Measurements from ENCODE around the gene BID.

The BID gene

GRCh38 chr22:17802822-17803221 lies 28.6 kb upstream of the BID start:
- DNase-seq = no peak

GRCh38 chr22:17802411-17802810 lies 28.1 kb upstream of the BID start:
- no peak for DNase-seq

DNA sequence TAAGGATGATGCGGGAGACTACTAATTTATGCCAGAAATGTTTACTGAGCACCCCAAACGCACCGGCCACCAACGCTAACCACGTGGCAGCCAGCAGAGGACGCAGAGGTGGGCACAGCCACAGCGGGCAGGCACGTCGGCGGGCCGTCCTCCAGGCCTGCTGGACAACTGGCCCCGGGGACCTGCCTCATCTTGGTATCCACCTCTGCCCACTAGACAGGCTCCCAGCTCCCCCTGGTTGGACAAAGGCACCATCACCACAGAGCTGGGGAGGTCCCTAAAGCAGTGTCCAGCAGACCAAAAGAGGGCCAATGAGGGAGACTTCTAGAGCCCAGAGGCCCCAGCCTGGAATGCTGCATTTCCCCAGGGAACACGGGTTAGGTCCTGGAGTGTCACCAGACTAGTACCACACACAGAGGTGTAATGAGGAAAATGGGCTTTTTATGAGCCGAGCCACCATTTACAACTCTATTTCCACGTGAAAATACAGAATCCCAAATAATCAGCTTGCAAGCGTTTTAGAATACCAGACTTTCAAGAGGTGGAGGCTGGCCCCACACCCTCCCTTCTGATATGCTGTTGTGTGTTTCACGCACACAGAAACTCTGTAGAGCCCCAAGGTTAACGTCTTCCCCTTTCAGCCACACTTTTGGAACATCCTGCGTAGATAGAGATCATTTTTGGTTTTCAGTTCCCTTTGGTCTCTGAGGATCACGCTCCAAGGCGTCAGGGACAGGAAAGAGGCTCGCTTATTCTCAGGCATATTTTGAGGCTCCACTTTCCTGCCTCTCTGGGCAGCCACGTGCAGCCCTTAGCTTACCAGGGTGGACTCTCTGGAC lies 23.7 kb upstream of the BID start:
- DNase-seq = no peak

DNA sequence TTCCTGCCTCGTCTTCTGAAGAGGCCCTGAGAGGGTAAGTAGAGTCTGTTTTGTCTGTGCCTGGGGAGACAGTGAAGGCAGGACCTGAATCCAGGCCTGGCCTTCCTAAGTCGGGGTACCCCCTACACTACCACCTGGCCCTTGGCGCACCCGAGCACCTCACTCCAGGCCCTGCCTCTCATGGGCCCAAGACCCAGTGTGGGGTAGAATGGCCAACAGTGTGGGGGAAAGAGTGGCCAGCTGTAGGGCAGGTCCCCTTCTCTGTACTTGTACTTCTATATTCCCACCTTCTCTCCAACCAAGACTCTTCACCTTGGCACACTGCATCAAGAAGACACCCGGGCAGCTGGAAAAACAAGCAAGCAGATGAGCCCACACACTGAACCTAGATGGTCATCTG lies 22.4 kb upstream of the BID start:
- DNase-seq = no peak

DNA sequence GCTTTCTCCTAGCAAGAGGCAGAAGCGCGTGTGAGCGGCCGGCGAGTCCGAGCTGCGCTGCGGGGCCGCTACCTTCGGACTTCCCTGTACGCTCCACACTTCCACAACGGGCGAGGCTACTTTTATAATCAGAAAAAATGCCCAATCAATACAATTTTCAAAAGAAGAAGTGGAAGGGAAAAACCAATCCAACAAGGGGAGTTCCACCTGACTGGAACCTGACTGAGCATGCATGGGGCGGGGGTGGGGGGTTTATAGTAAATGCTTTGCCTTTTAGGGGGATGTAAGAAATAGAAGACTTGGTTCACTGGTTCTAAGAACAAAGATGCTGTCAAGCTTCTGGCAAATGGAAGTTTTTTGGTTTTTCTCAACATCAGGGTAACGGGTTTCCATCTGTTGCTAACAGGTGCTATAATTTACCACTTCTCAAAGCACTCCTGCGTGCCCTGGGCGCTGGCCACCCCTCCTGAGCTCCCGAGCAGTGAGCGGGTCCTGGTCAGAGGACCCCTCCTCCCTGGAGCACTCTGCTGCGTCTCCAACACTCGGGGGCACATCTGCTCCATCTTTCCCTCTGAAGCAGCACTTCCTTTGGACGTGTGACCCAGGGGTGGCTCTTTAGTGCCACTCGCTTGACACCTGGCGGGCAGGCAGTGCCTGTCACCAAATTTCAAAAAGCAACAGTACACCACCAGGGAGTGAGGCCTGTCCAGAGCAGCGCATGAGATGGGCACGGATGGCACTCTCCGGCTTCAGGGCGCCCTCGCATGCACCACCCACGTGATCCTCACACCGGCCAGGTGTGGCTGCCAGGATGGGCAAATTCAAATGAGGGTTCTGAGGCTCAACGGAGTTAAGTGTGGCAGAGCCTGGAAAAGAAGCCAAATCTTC lies 21.6 kb upstream of the BID start:
- no peak for DNase-seq

GRCh38 chr22:17794726-17795542 lies 20.7 kb upstream of the BID start:
- DNase-seq = no peak

GRCh38 chr22:17792854-17793434 lies 18.7 kb upstream of the BID start:
- no peak for DNase-seq

DNA sequence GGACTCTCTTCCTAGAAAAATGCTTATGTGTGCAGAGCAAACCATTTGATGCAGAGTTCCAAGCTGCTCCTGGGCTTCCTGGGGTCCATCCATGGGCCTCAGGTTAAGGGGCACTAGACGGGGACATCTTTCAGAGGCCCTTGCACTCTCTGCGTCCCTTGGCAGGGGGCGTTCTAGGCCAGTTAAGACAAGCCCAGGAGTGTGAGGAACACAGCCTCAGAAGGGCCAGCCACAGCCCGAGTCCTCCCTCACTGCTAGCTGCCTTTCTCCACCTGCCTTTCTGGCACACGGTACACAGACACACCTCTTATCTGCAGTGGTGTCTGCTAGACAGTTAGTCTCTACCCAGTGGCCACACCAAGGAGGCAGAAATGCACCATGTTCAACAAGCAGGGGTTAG lies 18.0 kb upstream of the BID start:
- no peak for DNase-seq

- no peak for DNase-seq
Measured at GRCh38 chr22:17791196-17791595, 16.9 kb upstream of the BID start.

DNA sequence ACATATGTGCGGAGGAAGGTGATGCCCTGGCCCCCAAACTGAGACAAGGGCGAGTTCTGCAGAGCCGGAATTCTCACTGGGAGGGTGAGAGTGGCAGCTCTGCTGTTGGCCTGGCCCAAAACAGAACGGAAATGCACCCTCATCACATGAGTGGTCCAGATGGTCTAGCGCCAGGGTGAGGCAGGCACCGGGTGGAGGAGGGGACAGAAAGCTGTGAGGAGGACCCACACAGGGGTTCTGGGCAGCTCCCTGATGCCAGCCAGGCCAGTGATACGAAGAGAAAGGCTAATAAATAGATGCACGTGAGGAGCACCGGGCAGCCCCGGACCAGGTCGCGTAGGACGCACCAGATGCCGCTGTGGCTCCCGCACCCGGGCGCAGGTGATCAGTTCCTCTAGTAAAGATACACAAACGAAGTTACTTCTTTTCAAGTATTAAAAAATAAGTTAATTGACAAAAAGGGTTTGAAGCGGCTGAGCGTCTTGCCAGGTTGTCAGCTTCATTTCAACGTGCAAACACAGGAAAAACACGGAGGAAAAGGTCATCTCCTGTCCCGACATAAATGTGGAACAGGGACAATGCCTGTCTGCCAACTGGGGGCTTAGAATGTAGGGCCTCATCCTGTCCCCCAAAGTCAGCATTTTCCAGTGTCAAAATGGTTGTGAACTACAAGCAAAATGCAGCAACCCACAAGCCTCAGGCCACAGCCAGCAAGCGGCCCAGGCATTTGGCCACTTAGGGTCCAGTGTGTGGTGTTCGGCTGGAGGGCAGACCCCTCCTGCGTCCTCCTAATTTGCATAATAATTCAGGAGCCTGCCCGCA lies 15.3 kb upstream of the BID start:
- no peak for DNase-seq

DNA sequence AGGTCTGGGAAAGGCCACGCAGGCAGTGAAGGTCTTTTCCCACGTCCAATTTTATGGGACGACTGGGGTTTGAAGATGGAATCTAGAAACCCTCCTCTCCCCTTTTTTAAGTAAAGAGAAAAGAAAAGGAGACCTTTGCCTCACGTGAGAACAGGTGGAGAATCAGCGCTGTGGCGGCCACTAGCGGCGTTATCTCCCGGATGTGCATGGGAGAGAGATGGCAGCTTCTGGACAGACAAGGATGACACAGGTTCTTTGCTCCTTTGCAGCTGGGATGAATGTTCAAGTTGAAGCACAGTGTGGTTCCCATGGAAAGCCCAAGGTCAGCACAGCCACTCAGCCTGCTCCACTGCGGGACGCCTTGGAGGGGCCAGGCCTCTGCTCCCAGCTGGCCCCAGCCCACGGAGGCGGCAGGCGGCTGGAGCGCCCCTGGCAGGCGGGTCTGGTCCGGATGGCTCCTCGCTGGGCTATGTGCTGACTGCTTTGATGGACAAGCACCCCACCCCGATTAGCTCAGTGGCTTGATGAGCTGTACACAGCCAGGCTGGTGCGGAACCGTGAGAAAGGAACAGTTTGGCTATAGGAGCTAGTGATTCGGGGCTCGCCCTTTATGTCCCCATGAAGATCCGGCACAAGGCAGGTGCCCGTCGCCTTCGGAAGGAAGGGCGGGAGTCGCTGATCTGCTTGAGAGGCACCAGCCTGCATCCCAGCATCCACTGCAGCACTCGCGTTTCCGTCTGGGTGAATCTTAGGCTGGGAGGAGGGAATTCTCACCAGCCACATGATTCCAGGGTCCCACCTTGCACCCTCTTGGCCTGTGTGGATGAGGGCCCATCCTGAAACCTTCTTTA lies 14.5 kb upstream of the BID start:
- no peak for DNase-seq

DNA sequence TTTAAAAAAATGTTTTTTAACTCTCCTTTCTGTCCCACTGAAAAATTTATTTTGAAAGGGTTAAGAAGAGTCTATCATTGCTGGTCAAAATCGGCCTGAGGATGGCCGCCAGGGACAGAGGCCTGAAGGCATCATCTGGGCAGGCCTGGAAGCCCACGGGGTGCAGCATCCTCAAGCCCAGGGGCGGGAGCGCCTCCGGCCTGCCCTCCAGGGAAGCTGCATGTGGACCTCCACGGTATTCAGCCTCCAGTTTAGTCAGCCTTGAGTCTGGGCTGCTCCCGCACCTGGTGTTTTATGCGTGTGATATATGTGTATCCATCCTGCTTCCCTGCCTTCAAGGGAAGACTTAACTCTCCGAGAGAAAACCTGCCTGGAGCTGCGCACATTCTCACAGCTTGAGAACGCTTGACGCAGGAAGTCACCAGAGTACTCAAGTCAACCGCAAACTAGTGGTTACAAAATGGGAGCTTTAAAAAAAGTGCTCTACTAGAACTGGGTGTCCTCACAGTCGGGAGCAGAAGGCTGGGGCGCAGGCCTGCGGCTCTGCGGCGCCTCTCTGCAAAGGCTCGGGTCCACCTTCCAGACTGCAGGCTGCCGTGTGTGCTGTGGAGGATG lies 13.6 kb upstream of the BID start:
- DNase-seq = no peak

GRCh38 chr22:17787241-17787640 lies 13.0 kb upstream of the BID start:
- no peak for DNase-seq

- peak; percentile 79 for DNase-seq
Measured at GRCh38 chr22:17786435-17787161, 12.3 kb upstream of the BID start.

DNA sequence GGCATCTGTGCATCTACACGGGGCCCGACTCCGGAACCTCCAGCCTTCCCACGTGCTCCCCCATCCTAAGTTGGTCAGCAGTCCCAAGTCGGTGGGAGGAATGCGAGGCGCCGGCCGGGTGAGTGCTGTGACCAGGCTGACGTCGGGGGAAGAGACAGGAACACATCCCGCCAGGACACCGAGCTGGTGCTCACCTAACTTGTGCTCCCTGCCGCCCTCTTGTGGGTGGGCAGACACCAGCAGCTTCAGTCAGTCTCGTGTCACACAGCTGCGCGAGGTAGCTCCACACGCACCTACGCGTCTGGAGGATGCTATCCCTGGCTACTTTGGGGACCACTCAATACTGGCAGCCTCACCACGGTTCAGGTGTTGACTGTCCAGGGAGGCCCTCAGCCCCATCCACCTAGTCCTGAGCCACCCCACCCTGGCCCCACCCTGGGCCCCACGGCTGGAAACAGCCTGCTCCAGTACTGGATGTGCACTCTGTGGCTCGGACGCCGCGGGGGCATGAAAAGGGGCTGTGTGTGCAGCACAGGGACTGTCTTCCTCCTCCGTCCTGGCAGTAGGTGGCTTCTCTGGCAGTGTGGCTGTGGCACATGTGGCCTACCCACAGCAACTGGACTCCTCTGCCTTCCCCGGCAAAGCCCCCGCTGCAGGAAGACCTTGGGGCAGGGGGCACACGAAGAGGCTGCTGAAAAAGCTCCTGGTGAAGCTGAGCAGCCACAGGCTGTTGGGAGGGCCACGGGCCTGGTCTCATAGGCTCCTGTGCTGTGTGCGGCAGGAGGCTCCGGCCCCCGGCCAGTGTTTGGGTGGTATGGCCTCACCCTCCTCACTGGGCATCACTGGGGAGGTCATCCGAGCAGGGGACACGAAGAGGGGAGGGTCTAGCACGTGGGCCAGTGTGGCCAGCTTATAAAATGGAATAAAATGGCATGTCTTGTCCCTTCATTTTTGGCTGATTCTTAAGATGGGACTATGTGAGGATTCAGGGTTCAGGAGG lies 11.2 kb upstream of the BID start:
- DNase-seq = peak; percentile 37

DNA sequence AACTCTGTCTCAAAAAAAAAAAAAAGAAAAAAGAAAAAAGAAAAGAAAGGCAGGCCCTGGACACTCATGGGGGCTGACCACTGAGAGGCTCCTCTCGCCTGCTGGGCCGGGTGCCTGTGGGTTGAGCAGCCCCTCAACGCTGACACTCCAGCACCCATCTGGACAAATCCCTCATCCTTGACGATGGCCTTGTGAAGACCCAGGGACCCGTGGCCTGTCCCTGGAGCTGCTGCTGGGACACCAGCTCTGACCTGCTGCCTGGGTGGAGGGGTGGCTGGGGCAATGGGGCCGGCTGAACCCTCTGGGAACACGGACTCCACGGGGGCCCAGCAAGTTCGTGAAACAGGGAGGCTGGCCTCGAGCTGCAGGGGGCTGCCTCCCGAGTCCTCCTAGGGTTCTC lies 10.5 kb upstream of the BID start:
- DNase-seq = no peak

DNA sequence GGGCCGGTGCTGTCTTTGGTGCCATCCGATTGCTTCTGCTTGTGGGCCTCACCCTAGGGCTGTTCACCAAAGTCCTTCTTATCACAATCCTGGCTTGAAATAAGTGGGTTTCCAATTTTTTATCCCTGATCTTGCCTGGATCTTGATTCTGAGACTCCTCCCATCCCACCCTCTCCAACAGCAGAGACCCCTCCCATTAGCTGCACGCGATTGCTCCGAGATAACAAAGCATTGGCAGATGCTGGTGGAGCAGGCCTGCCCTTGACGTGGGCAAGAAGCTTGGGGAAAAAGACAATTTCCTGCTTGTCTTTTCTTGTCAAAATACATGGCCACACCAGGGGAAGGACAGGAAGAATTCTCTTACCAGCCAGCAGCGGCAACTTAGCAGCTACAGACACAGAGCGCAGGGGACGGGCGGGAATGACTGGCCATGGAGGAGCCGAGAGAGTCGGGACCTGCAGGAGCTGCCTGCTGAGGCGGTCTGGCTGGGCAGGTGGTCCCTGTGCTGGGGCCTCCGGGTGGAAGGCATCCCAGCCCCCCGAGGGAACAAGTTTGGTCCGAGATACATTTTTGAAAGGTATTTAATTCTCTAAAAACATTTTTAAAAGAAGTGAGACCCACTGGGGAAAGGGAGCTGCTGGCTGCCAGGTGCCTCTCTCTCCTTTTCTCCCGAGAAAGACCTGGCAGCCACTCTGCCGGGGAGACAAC lies 9.7 kb upstream of the BID start:
- no peak for DNase-seq

DNA sequence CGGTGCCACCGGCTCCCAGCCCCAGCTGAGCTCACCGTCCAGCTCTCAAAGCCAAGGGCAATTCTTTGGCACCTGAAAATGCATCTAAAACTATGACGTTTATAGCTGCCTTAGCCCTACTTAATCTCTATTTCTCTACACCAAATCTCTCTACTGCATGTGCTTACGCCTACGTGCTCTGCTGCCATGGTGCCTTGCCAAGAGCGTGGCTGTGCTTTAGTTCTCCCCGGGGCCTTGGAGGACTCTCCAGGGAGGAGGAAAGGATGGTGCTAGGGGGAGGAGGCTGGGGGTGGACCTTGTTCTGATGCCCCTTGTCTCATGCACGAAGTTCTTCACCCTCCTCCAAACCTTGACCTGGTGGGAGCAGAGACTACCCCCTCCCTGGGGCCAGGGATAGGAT lies 9.0 kb upstream of the BID start:
- DNase-seq = no peak
